IPS-15b (cell line): ENCODE measurements around the gene TMIGD3.

Source experiments
- H3K27me3 ChIP-seq: one replicate; pipeline ENCODE4 v1.6.1; 2013; ENCODE audit warnings: low read length; ENCODE audit not compliant: control insufficient read depth, insufficient read depth
- H3K36me3 ChIP-seq: one replicate; pipeline ENCODE4 v1.6.1; 2013; ENCODE audit warnings: low read length; ENCODE audit not compliant: control insufficient read depth, insufficient read depth
- H3K4me1 ChIP-seq: one replicate; pipeline ENCODE4 v1.6.1; 2013; ENCODE audit warnings: mild to moderate bottlenecking, low read length; ENCODE audit not compliant: control insufficient read depth, insufficient read depth
- H3K4me3 ChIP-seq: one replicate; pipeline ENCODE4 v1.5.1; 2013; ENCODE audit warnings: low read depth, low read length
- H3K9ac ChIP-seq: one replicate; pipeline ENCODE4 v1.6.1; 2013; ENCODE audit warnings: low read depth, mild to moderate bottlenecking, low read length
- H3K9me3 ChIP-seq: one replicate; pipeline ENCODE4 v1.6.1; 2013; ENCODE audit warnings: mild to moderate bottlenecking, low read length; ENCODE audit not compliant: control insufficient read depth, insufficient read depth

Gene TMIGD3

DNA sequence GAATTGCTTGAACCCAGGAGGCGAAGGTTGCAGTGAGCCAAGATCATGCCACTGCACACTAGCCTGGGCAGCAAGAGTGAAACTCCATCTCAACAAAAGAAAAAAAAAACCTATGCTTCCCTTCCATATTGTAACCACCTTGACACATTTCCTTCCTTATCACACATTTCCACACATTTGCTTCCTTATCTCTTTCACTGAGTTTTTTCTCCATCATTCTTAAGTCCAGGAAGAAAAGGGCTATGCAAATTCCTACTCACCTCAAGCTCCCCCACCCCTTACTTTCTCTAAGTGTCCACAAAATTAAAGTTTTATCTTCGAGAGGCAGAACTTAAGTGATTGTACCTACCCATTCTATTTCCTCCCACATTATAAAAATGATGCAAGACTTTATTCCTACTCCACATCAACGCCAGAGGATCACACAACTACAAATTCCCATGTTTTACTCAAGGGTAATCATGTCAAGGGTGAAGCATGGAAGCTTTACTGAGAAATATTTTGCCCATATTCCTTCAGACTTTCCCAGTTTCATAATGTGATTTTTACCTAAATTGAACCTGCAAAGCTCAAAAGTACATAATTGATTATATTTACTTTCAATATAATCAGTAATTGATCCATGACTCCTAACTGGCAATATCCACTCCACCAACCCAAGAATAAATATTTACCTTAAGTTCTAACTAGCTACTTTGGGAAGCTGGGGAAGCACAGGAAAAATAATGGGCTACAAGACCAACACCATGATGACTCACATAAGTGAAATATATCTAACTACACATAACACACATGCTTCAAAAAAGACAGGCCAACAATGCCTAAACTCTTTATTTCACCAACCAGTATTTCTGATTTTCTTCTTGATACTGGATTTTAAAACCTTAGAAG lies 63.7 kb downstream of the TMIGD3 start:
- H3K4me1 ChIP-seq = no peaks in the 10 kb centered on the region
- no peak overlapping the region for H3K4me3 ChIP-seq
- no peaks in the 10 kb centered on the region for H3K27me3 ChIP-seq
- H3K36me3 ChIP-seq = peaks cover 45% of the 10 kb centered on the region
- H3K9me3 ChIP-seq = no peaks in the 10 kb centered on the region
- H3K9ac ChIP-seq = no peak overlapping the region

DNA sequence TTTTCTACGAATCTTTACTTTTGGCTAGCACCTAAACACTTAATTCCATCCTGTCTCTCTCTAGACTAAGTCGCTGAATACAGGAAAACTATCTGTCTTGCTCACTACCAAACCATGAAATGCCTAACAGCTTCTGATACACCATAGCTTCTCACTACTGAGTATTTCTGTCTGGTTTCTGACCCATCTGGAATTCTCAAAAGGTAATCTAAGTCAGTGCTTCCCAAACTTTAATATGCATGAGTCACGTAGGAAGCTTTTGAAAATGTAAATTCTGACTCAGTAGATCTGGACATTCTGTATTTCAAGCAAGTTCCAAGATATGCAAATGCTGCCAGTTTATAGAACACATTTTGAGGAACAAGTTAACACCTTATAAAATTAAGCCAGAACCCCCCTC lies 66.7 kb downstream of the TMIGD3 start:
- Histone ChIP-seq H3K27me3 (no peaks in the 10 kb centered on the region), H3K9ac (no peak overlapping the region), H3K9me3 (no peaks in the 10 kb centered on the region), H3K36me3 (peaks cover 23% of the 10 kb centered on the region), H3K4me3 (no peak overlapping the region), H3K4me1 (no peaks in the 10 kb centered on the region)
